H1 (cell line): Measurements from ENCODE around the gene ACACB. TPM values are rescaled to one million over a fixed set of nuclear protein-coding genes. Genes with fewer than 3 reads are reported as not detected.

Source experiments
- CTCF ChIA-PET: fragments of 300-600 bp; sonication (Branson Sonifier 250); formaldehyde crosslinking; loops from one replicate; lab custom pipeline; 2021; ENCODE audit not compliant: partially characterized antibody; lab: Charles Lee
- POLR2A ChIA-PET: fragments of 300-600 bp; sonication (Branson Sonifier 250); formaldehyde crosslinking; loops from one replicate; lab custom pipeline; 2021; ENCODE audit warnings: inconsistent platforms; ENCODE audit not compliant: partially characterized antibody; lab: Charles Lee
- DNase-seq, 2 experiments: peaks; one replicate each; pipeline versions ENCODE4 v3.0.0 to v3.0.0-alpha.2; 2010 to 2022; ENCODE audit warnings: low spot score in 2 of 2, low read depth in 1 of 2, mixed read lengths in 1 of 2
- FAIRE-seq: peaks from 2 replicates; lab custom pipeline; 2011; peaks lifted over from hg19 to GRCh38; lab: Jason Lieb, UNC
- H2AFZ ChIP-seq: 2 replicates; pipeline ENCODE4 v1.8.1; 2012; ENCODE audit warnings: low read length, inconsistent platforms
- H2AK5ac ChIP-seq: 2 replicates; pipeline ENCODE4 v1.6.1; 2013; ENCODE audit warnings: low read depth, low read length
- H2BK120ac ChIP-seq: replicated peaks from 2 replicates; pipeline ENCODE3; 2013; ENCODE audit warnings: low read depth, low read length, inconsistent platforms
- H2BK12ac ChIP-seq: 2 replicates; pipeline ENCODE4 v1.6.1; 2013; ENCODE audit warnings: low read depth, low read length
- H2BK15ac ChIP-seq: 2 replicates; pipeline ENCODE4 v1.6.1; 2013; ENCODE audit warnings: low read length
- H2BK20ac ChIP-seq: 2 replicates; pipeline ENCODE4 v1.6.1; 2013; ENCODE audit warnings: low read length
- H2BK5ac ChIP-seq: 2 replicates; pipeline ENCODE4 v1.6.1; 2013; ENCODE audit warnings: low read depth, low read length
- H3K14ac ChIP-seq: 2 replicates; pipeline ENCODE4 v1.6.1; 2013; ENCODE audit warnings: inconsistent platforms; ENCODE audit not compliant: insufficient read length
- H3K18ac ChIP-seq: 2 replicates; pipeline ENCODE4 v1.6.1; 2013; ENCODE audit warnings: low read length; ENCODE audit errors: extremely low read depth
- H3K23ac ChIP-seq: 2 replicates; pipeline ENCODE4 v1.6.1; 2013; ENCODE audit warnings: inconsistent platforms; ENCODE audit not compliant: insufficient read length
- H3K23me2 ChIP-seq: 2 replicates; pipeline ENCODE4 v1.6.1; 2013; ENCODE audit warnings: low read depth, low read length
- H3K27ac ChIP-seq: 2 replicates; pipeline ENCODE4 v1.6.1; 2011; ENCODE audit warnings: low read depth, low read length, inconsistent platforms
- H3K27me3 ChIP-seq, 4 experiments: replicated peaks in 1 of 4; 1 replicate in 1 of 4; 2 replicates in 3 of 4; pipeline versions ENCODE4 v1.6.1 to v1.8.1; 2011 to 2013; ENCODE audit warnings: low read length in 3 of 4, mild to moderate bottlenecking in 3 of 4, inconsistent platforms in 2 of 4, mixed read lengths in 2 of 4, moderate library complexity in 1 of 4; ENCODE audit not compliant: control insufficient read depth in 3 of 4, insufficient read depth in 3 of 4; ENCODE audit errors: extremely low read depth in 1 of 4
- H3K36me3 ChIP-seq, 4 experiments: 2 replicates each; pipeline versions ENCODE4 v1.6.1 to v1.8.1; 2011 to 2013; ENCODE audit warnings: mild to moderate bottlenecking in 4 of 4, low read length in 3 of 4, moderate library complexity in 2 of 4, control low read depth in 1 of 4, inconsistent platforms in 1 of 4; ENCODE audit not compliant: insufficient read depth in 4 of 4, control insufficient read depth in 2 of 4
- H3K4ac ChIP-seq: replicated peaks from 2 replicates; pipeline ENCODE3; 2013; ENCODE audit warnings: low read length, low read depth, mixed read lengths, inconsistent platforms; ENCODE audit not compliant: insufficient read length
- H3K4me1 ChIP-seq, 4 experiments: replicated peaks in 1 of 4; 1 replicate in 1 of 4; 2 replicates in 3 of 4; pipeline versions ENCODE4 v1.6.1 to v1.8.1; 2011 to 2013; ENCODE audit warnings: low read length in 3 of 4, inconsistent platforms in 2 of 4, mixed read lengths in 1 of 4; ENCODE audit not compliant: insufficient read depth in 4 of 4, control insufficient read depth in 3 of 4
- H3K4me2 ChIP-seq, 2 experiments: 2 replicates each; pipeline versions ENCODE4 v1.6.1 to v1.8.1; 2011 to 2013; ENCODE audit warnings: low read depth in 2 of 2, low read length in 2 of 2, control low read depth in 1 of 2, inconsistent platforms in 1 of 2, mild to moderate bottlenecking in 1 of 2; ENCODE audit not compliant: insufficient read depth in 1 of 2
- H3K4me3 ChIP-seq, 4 experiments: fragments of 200-600, 300-600 bp in 1 of 4; sonication (generic), shearing (Covaris generic), sonication (Bioruptor Twin) in 1 of 4; 2 replicates each; pipeline versions ENCODE4 v1.5.1 to v1.8.1; 2011 to 2016; ENCODE audit warnings: low read length in 4 of 4, low read depth in 3 of 4, control low read depth in 2 of 4, inconsistent platforms in 2 of 4, mild to moderate bottlenecking in 2 of 4, mixed read lengths in 1 of 4, moderate library complexity in 1 of 4; ENCODE audit not compliant: insufficient read depth in 2 of 4; ENCODE audit errors: extremely low read depth in 1 of 4
- H3K56ac ChIP-seq: replicated peaks from 2 replicates; pipeline ENCODE3; 2013; ENCODE audit warnings: low read depth, mild to moderate bottlenecking, mixed read lengths, low read length, inconsistent platforms; ENCODE audit not compliant: insufficient read length
- H3K79me1 ChIP-seq: 2 replicates; pipeline ENCODE4 v1.6.1; 2013; ENCODE audit warnings: low read depth, low read length, control low read depth
- H3K79me2 ChIP-seq, 2 experiments: 2 replicates each; pipeline versions ENCODE4 v1.6.1 to v1.8.1; 2012 to 2013; ENCODE audit warnings: low read length in 2 of 2, mild to moderate bottlenecking in 2 of 2, inconsistent platforms in 1 of 2; ENCODE audit not compliant: insufficient read depth in 2 of 2, control insufficient read depth in 1 of 2
- H3K9ac ChIP-seq, 4 experiments: replicated peaks in 1 of 4; 1 replicate in 1 of 4; 2 replicates in 3 of 4; pipeline versions ENCODE4 v1.6.1 to v1.8.1; 2011 to 2013; ENCODE audit warnings: low read depth in 3 of 4, low read length in 3 of 4, control low read depth in 2 of 4, mild to moderate bottlenecking in 2 of 4, moderate library complexity in 2 of 4, inconsistent platforms in 1 of 4; ENCODE audit errors: extremely low read depth in 1 of 4
- H3K9me3 ChIP-seq, 2 experiments: 2 replicates each; pipeline versions ENCODE4 v1.6.1 to v1.8.1; 2012 to 2013; ENCODE audit warnings: mild to moderate bottlenecking in 2 of 2, moderate library complexity in 2 of 2, control low read depth in 1 of 2, inconsistent platforms in 1 of 2, low read depth in 1 of 2, low read length in 1 of 2, mixed read lengths in 1 of 2; ENCODE audit not compliant: insufficient read depth in 2 of 2
- H4K20me1 ChIP-seq, 2 experiments: replicated peaks in 1 of 2; 2 replicates each; pipeline versions ENCODE3 to v1.8.1; 2011 to 2013; ENCODE audit warnings: inconsistent platforms in 2 of 2, low read length in 2 of 2, mild to moderate bottlenecking in 1 of 2; ENCODE audit not compliant: insufficient read depth in 2 of 2, control insufficient read depth in 1 of 2
- H4K5ac ChIP-seq: 2 replicates; pipeline ENCODE4 v1.6.1; 2013; ENCODE audit warnings: low read length, low read depth, mixed read lengths, inconsistent platforms; ENCODE audit not compliant: insufficient read length
- H4K8ac ChIP-seq: 2 replicates; pipeline ENCODE4 v1.8.0; 2013; ENCODE audit warnings: mild to moderate bottlenecking, moderate library complexity, low read length, inconsistent platforms; ENCODE audit not compliant: insufficient read depth; ENCODE audit errors: extremely low read depth
- H4K91ac ChIP-seq: replicated peaks from 2 replicates; pipeline ENCODE3; 2013; ENCODE audit warnings: low read length, mixed read lengths, inconsistent platforms; ENCODE audit not compliant: insufficient read length
- JUN ChIP-seq: IDR thresholded peaks from 2 replicates; pipeline ENCODE4 v1.6.1; 2011; ENCODE audit warnings: low read depth, mild to moderate bottlenecking, improper control_type of control experiment, low read length
- PHF8 ChIP-seq: fragments of 200-600 bp; sonication (generic); conservative IDR thresholded peaks from 2 replicates; pipeline ENCODE4 v1.7.1; 2012; ENCODE audit warnings: low read depth, mild to moderate bottlenecking, inconsistent platforms, low read length, moderate library complexity
- TAF7 ChIP-seq: optimal IDR thresholded peaks from 2 replicates; pipeline ENCODE3; 2011; ENCODE audit warnings: low read depth, mild to moderate bottlenecking, inconsistent platforms, low read length, moderate library complexity, borderline replicate concordance
- WGBS, 2 experiments: shearing (Covaris generic) in 1 of 2; methylation state at CpG; one replicate each; pipeline versions ENCODE4 v1.1.6 to v1.1.7; 2013 to 2015; ENCODE audit warnings: low lambda C conversion rate in 2 of 2, mixed read lengths in 2 of 2, inconsistent platforms in 1 of 2, low coverage in 1 of 2, missing lambda C conversion rate in 1 of 2; ENCODE audit not compliant: insufficient replicate concordance in 2 of 2, insufficient coverage in 1 of 2, insufficient read length in 1 of 2; ENCODE audit errors: extremely low coverage in 1 of 2, missing lambda C conversion rate in 1 of 2; 5-methylcytosine and 5-hydroxymethylcytosine counted together
- polyA plus RNA-seq, 7 experiments: library from polyadenylated mRNA; depleted of rRNA in 3 of 7; stranded (reverse) in 5 of 7; unstranded in 2 of 7; fragments of >200 nt in 5 of 7; fragments of 200-250 nt in 2 of 7; gene quantifications; 1 replicate in 5 of 7; 2 replicates in 1 of 7; 4 replicates in 1 of 7; pipeline versions ENCODE4 v1.2.1 to v1.2.3, GENCODE V29; 2011 to 2013; ENCODE audit warnings: missing spikeins in 2 of 7, mixed read lengths in 2 of 7
- total RNA-seq: library from RNA; stranded (reverse); fragmentation: NEBNext Ultra II Directional; extraction: Animal tissue kit (Norgen Biotek cat#: 25700); gene quantifications from 2 replicates; pipeline ENCODE4 v1.2.1, GENCODE V29; 2021

The ACACB gene
- total and polyA plus RNA-seq, 2 of the 8 experiments (the other 6 are each of a cell fraction or from before 2014, with no cell fraction given), result 5.8 to 15.3 TPM

DNA sequence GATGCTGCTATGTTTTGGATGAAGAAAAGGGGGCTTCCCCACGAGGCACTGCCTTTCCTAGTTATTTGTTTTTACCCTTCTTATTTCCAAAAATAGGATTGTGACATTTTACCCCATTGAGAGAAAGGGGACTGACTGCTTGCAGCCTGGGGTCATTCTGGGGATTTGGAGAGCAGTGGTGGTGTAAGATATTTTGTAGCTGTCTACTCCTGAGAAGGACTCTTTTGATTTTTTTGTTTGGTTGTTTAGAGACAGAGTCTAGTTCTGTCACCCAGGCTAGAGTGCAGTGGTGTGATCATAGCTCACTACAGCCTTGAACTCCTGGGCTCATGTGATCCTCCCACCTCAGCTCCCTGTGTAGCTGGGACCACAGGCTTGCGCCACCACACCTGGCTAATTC is 113.8 kb downstream of the ACACB start:
- POLR2A ChIA-PET, result interaction anchor here (0.6 kb wide), 1 partner anchor 15 kb away, joined by 3 read pairs; no protein-coding TSS in a partner anchor
- H2AFZ ChIP-seq, result no peak overlapping the region
- no peak overlapping the region for H2BK12ac ChIP-seq
- H4K91ac ChIP-seq, result no peak overlapping the region
- CTCF ChIA-PET, result no interaction called here
- no peaks in the 10 kb centered on the region for H3K4me1 ChIP-seq
- no peaks in the 10 kb centered on the region for H3K9me3 ChIP-seq
- no peaks in the 10 kb centered on the region for H3K27me3 ChIP-seq
- no peak overlapping the region for H4K8ac ChIP-seq
- H4K20me1 ChIP-seq, result no peaks in the 10 kb centered on the region
- DNase-seq (no peak), FAIRE-seq (no peak)
- no peak overlapping the region for H3K4me2 ChIP-seq
- H2BK15ac ChIP-seq, result no peak overlapping the region
- H3K23me2 ChIP-seq, result no peaks in the 10 kb centered on the region
- H2AK5ac ChIP-seq, result no peak overlapping the region
- no peak overlapping the region for H4K5ac ChIP-seq
- H3K56ac ChIP-seq, result no peak overlapping the region
- no peak overlapping the region for H2BK120ac ChIP-seq
- no peak overlapping the region for H3K23ac ChIP-seq
- H3K36me3 ChIP-seq, result no peaks in the 10 kb centered on the region
- H3K4ac ChIP-seq, result no peak overlapping the region
- H2BK20ac ChIP-seq, result no peak overlapping the region
- H3K9ac ChIP-seq, result no peak overlapping the region
- H2BK5ac ChIP-seq, result no peak overlapping the region
- no peak overlapping the region for H3K27ac ChIP-seq
- WGBS, 2 experiments, result 90% methylated on average over 2 of the region's 2 CpGs; no CpG with 5 or more reads in 1 of the 2 experiments
- H3K4me3 ChIP-seq, result no peak overlapping the region
- no peak overlapping the region for H3K14ac ChIP-seq
- no peaks in the 10 kb centered on the region for H3K79me1 ChIP-seq
- H3K18ac ChIP-seq, result no peak overlapping the region
- no peaks in the 10 kb centered on the region for H3K79me2 ChIP-seq
- TF ChIP-seq PHF8 (no peak), TAF7 (no peak), JUN (no peak)
